PC-9 (cell line): Measurements from ENCODE around the gene PRKG1. TPM values are rescaled to one million over a fixed set of nuclear protein-coding genes. Genes with fewer than 3 reads are reported as not detected.

Experiments used
- BruUV-seq: library from RNA; stranded (reverse); fragments of 400-500 nt; replicated peaks from 2 replicates; lab custom pipeline; 2021; lab: Mats Ljungman, UMichigan
- CTCF ChIA-PET: fragments of 300-600 bp; sonication (Branson Sonifier 250); formaldehyde crosslinking; loops from one replicate; lab custom pipeline; 2022; ENCODE audit warnings: antibody characterized with exemption; lab: Charles Lee
- POLR2A ChIA-PET: fragments of 300-600 bp; sonication (Branson Sonifier 250); formaldehyde crosslinking; loops from one replicate; lab custom pipeline; 2022; ENCODE audit warnings: antibody characterized with exemption; ENCODE audit not compliant: unreplicated experiment; lab: Charles Lee
- DNase-seq, 2 experiments: peaks; one replicate each; pipeline versions ENCODE4 v3.0.0 to v3.0.0-alpha.2; 2015 to 2022; ENCODE audit warnings: mixed read lengths in 1 of 2
- H2AFZ ChIP-seq: fragments of 200-600 bp; sonication (generic); 2 replicates; pipeline ENCODE4 v1.8.1; 2017; ENCODE audit warnings: antibody characterized with exemption
- H3F3A ChIP-seq: fragments of 200-600 bp; sonication (generic); 2 replicates; pipeline ENCODE4 v1.8.1; 2017; ENCODE audit warnings: antibody characterized with exemption, mild to moderate bottlenecking, low read depth; ENCODE audit not compliant: insufficient read depth
- H3K27ac ChIP-seq: fragments of 200-600 bp; sonication (generic); 2 replicates; pipeline ENCODE4 v1.6.1; 2016; ENCODE audit warnings: mixed run types
- H3K27me3 ChIP-seq: fragments of 200-600 bp; sonication (generic); 2 replicates; pipeline ENCODE4 v1.6.1; 2016; ENCODE audit warnings: low read depth, mixed run types; ENCODE audit not compliant: insufficient read depth
- H3K36me3 ChIP-seq: fragments of 200-600 bp; sonication (generic); 2 replicates; pipeline ENCODE4 v1.6.1; 2016; ENCODE audit warnings: low read depth, mixed run types
- H3K4me1 ChIP-seq: fragments of 200-600 bp; sonication (generic); replicated peaks from 2 replicates; pipeline ENCODE4 v1.6.1; 2016; ENCODE audit warnings: mixed run types; ENCODE audit not compliant: insufficient read depth
- H3K4me2 ChIP-seq: fragments of 200-600 bp; sonication (generic); 2 replicates; pipeline ENCODE4 v1.6.1; 2017; ENCODE audit warnings: mixed run types
- H3K4me3 ChIP-seq: fragments of 200-600 bp; sonication (generic); 2 replicates; pipeline ENCODE4 v1.6.1; 2016; ENCODE audit warnings: mixed run types
- H3K79me2 ChIP-seq: fragments of 200-600 bp; sonication (generic); 2 replicates; pipeline ENCODE4 v1.6.1; 2017; ENCODE audit warnings: low read depth, mixed run types
- H3K9me2 ChIP-seq: fragments of 200-600 bp; sonication (generic); 2 replicates; pipeline ENCODE4 v1.8.1; 2017; ENCODE audit warnings: mild to moderate bottlenecking; ENCODE audit not compliant: insufficient read depth
- H3K9me3 ChIP-seq: fragments of 200-600 bp; sonication (generic); 2 replicates; pipeline ENCODE4 v1.8.1; 2016; ENCODE audit warnings: low read depth; ENCODE audit not compliant: insufficient read depth
- H4K20me1 ChIP-seq: fragments of 200-600 bp; sonication (generic); 2 replicates; pipeline ENCODE4 v1.8.1; 2017; ENCODE audit not compliant: insufficient read depth
- CTCF ChIP-seq: fragments of 200-600 bp; sonication (generic); conservative IDR thresholded peaks from 2 replicates; pipeline ENCODE4 v1.6.1; 2017; ENCODE audit warnings: mixed run types, antibody characterized with exemption, mild to moderate bottlenecking, moderate library complexity
- EZH2 ChIP-seq: fragments of 200-600 bp; sonication (generic); IDR thresholded peaks from 2 replicates; pipeline ENCODE4 v1.8.0; 2017; ENCODE audit warnings: antibody characterized with exemption, low read depth
- intact Hi-C: fragments of 100-400 bp; cut with micrococcal nuclease; formaldehyde crosslinking; loops from one replicate; pipeline ENCODE4 v1.10.0; 2022; ENCODE audit not compliant: unreplicated experiment
- total RNA-seq: library from RNA; stranded (reverse); gene quantifications from 2 replicates; pipeline ENCODE4 v1.2.3, GENCODE V29; 2021

Gene PRKG1
- total RNA-seq, 1 experiment from 2014 or later, result 0.70 TPM

DNA sequence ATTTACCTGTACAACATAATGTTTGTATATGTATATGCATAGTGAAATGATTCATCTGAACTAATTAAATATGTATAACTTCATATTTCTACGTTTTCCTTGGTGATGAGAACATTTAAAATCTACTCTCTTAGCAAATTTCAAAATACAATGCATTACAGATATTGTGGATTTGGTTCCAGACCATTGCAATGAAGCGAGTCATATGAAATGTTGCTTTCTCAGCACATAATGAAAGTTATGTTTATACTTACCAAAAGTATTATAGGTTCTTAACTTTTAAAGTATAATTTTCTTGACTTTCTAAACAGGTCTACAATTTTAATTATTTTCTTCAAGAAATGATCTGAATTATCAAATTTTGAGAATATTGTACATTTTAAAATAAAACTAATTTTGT is 435.9 kb downstream of the PRKG1 start:
- TF ChIP-seq EZH2 (no peak), CTCF (no peak)
- ChIA-PET CTCF (no interaction called here), POLR2A (no interaction called here)
- H3K27ac ChIP-seq, result no peak overlapping the region
- H3K27me3 ChIP-seq, result no peaks in the 10 kb centered on the region
- no peak overlapping the region for H2AFZ ChIP-seq
- H4K20me1 ChIP-seq, result no peaks in the 10 kb centered on the region
- no peaks in the 10 kb centered on the region for H3K9me2 ChIP-seq
- no peak overlapping the region for H3K4me2 ChIP-seq
- H3K9me3 ChIP-seq, result no peaks in the 10 kb centered on the region
- no peaks in the 10 kb centered on the region for H3K36me3 ChIP-seq
- no TSS peak for BruUV-seq
- H3F3A ChIP-seq, result no peaks in the 10 kb centered on the region
- no peaks in the 10 kb centered on the region for H3K79me2 ChIP-seq
- no peak overlapping the region for H3K4me3 ChIP-seq
- no peaks in the 10 kb centered on the region for H3K4me1 ChIP-seq
- DNase-seq, result no peak
- intact Hi-C loops, result no loop called here

GRCh38 chr10:51521605-51522004 is 447.3 kb downstream of the PRKG1 start:
- Histone ChIP-seq H3K9me3 (no peaks in the 10 kb centered on the region; the same call in 1 of the 2 replicates), H3K79me2 (no peaks in the 10 kb centered on the region), H3K27ac (no peak overlapping the region), H3K4me3 (no peak overlapping the region), H3K9me2 (no peaks in the 10 kb centered on the region), H3K36me3 (no peaks in the 10 kb centered on the region), H3K4me1 (no peaks in the 10 kb centered on the region), H4K20me1 (no peaks in the 10 kb centered on the region), H3F3A (no peaks in the 10 kb centered on the region), H3K27me3 (no peaks in the 10 kb centered on the region), H3K4me2 (no peak overlapping the region), H2AFZ (no peak overlapping the region)
- intact Hi-C loops, result no loop called here
- POLR2A ChIA-PET, result interaction anchor here (0.6 kb wide), 1 partner anchor 499 kb away, joined by 3 read pairs; no protein-coding TSS in a partner anchor
- BruUV-seq, result no TSS peak
- CTCF ChIA-PET, result no interaction called here
- no peak for DNase-seq
- no peak for TF ChIP-seq EZH2
- no peak for TF ChIP-seq CTCF

DNA sequence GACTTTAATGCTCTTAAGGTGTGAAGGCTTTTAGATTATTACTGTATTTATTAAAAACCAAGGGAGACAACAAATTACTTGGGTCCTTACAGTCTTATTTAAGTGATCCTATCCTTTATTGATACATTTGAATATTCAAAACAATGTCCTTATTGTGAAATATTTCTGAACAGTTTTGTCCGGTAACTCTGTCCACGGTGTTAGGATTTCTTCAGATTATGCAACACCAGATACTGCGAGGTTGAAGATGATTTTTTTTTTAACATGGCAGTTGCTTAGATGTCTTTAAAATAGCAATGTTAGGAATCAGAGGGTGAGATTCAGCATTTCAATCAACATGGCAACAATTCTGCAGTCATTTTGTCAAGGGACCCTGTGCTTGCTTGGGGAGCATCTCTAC is 448.6 kb downstream of the PRKG1 start:
- Histone ChIP-seq H3K9me2 (no peaks in the 10 kb centered on the region), H3K79me2 (no peaks in the 10 kb centered on the region), H3K27me3 (no peaks in the 10 kb centered on the region), H3K4me3 (no peak overlapping the region), H3F3A (no peaks in the 10 kb centered on the region), H3K36me3 (no peaks in the 10 kb centered on the region), H3K4me2 (no peak overlapping the region), H2AFZ (no peak overlapping the region), H3K27ac (no peak overlapping the region), H3K9me3 (no peaks in the 10 kb centered on the region; the same call in 1 of the 2 replicates), H3K4me1 (no peaks in the 10 kb centered on the region), H4K20me1 (no peaks in the 10 kb centered on the region)
- no peak for TF ChIP-seq EZH2
- TF ChIP-seq CTCF, result no peak
- ChIA-PET CTCF (no interaction called here), POLR2A (no interaction called here)
- no peak for DNase-seq
- BruUV-seq, result no TSS peak
- intact Hi-C loops, result no loop called here
